Upper lobe of right lung (tissue), 1 donor: ENCODE results near the gene INSRR. TPM values are rescaled to one million over a fixed set of nuclear protein-coding genes. Genes with fewer than 3 reads are reported as not detected.

ENCODE experiments used
- ATAC-seq: fragments of 200-7000 bp; cut with Tn5 transposase; one replicate; pipeline ENCODE4 v1.9.1; 2020; ENCODE audit warnings: mild to moderate bottlenecking, moderate library complexity
- DNase-seq: peaks from one replicate; pipeline ENCODE4 v3.0.0-alpha.2; 2020
- H3K27ac ChIP-seq: fragments of 200-600 bp; one replicate; pipeline ENCODE4 v1.8.0; 2022
- H3K27me3 ChIP-seq: fragments of 200-600 bp; one replicate; pipeline ENCODE4 v1.8.0; 2022; ENCODE audit warnings: mild to moderate bottlenecking
- H3K36me3 ChIP-seq: fragments of 200-600 bp; one replicate; pipeline ENCODE4 v1.8.0; 2022
- H3K4me1 ChIP-seq: fragments of 200-600 bp; one replicate; pipeline ENCODE4 v1.8.0; 2022
- H3K4me3 ChIP-seq: fragments of 200-600 bp; one replicate; pipeline ENCODE4 v1.8.0; 2022; ENCODE audit warnings: mild to moderate bottlenecking
- H3K9me3 ChIP-seq: fragments of 200-600 bp; one replicate; pipeline ENCODE4 v1.8.0; 2022
- CTCF ChIP-seq: fragments of 200-600 bp; IDR thresholded peaks from one replicate; pipeline ENCODE4 v1.8.0; 2022; ENCODE audit warnings: antibody characterized with exemption
- intact Hi-C: fragments of 100-400 bp; cut with DNase I; formaldehyde crosslinking; loops from one replicate; pipeline ENCODE4 v1.11.0; 2022
- total RNA-seq: library from RNA; stranded (reverse); fragmentation: NEBNext Ultra II Directional; extraction: Animal tissue kit (Norgen Biotek cat#: 25700); gene quantifications from one replicate; pipeline ENCODE4 v1.2.1, GENCODE V29; 2021
- donor health status: DM: no; HTN: yes; CAD: no; lungs with severe emphysema.

INSRR gene
- total RNA-seq, 1 donor from 2014 or later = not detected

- Histone ChIP-seq H3K36me3 (no peaks in the 10 kb centered on the region), H3K27me3 (no peaks in the 10 kb centered on the region), H3K4me1 (peaks cover 18% of the 10 kb centered on the region), H3K27ac (no peak overlapping the region), H3K9me3 (no peaks in the 10 kb centered on the region), H3K4me3 (no peak overlapping the region)
- intact Hi-C loops = no loop called here
- no peak for DNase-seq
- no peak for ATAC-seq
- no peak for TF ChIP-seq CTCF
Observed at GRCh38 chr1:156808186-156809030, 50.5 kb downstream of the INSRR start.

GRCh38 chr1:156807627-156808026, 51.3 kb downstream of the INSRR start:
- ATAC-seq (no peak), DNase-seq (no peak)
- TF ChIP-seq CTCF = no peak
- peaks cover 17% of the 10 kb centered on the region for H3K4me1 ChIP-seq
- no peak overlapping the region for H3K27ac ChIP-seq
- H3K27me3 ChIP-seq = no peaks in the 10 kb centered on the region
- H3K36me3 ChIP-seq = no peaks in the 10 kb centered on the region
- no peaks in the 10 kb centered on the region for H3K9me3 ChIP-seq
- intact Hi-C loops = no loop called here
- H3K4me3 ChIP-seq = no peak overlapping the region

- no peak for TF ChIP-seq CTCF
- intact Hi-C loops = no loop called here
- DNase-seq (no peak), ATAC-seq (no peak)
- no peaks in the 10 kb centered on the region for H3K27me3 ChIP-seq
- H3K27ac ChIP-seq = no peak overlapping the region
- peaks cover 4% of the 10 kb centered on the region for H3K36me3 ChIP-seq
- peaks cover 17% of the 10 kb centered on the region for H3K4me1 ChIP-seq
- no peaks in the 10 kb centered on the region for H3K9me3 ChIP-seq
- H3K4me3 ChIP-seq = no peak overlapping the region
Observed at GRCh38 chr1:156806512-156807440, 52.1 kb downstream of the INSRR start.

- no peak for DNase-seq
- H3K4me3 ChIP-seq = no peak overlapping the region
- ATAC-seq = no peak
Observed at GRCh38 chr1:156805766-156806511, 53.0 kb downstream of the INSRR start.

More at GRCh38 chr1:156805766-156806511, 53.0 kb downstream of the INSRR start:
- peaks cover 11% of the 10 kb centered on the region for H3K36me3 ChIP-seq
- H3K27me3 ChIP-seq = no peaks in the 10 kb centered on the region
- H3K9me3 ChIP-seq = no peaks in the 10 kb centered on the region
- no peak overlapping the region for H3K27ac ChIP-seq
- H3K4me1 ChIP-seq = peaks cover 17% of the 10 kb centered on the region
- TF ChIP-seq CTCF = no peak
- intact Hi-C loops = no loop called here
